Liver (tissue), 3 donors: ENCODE data around the gene SPATA32.

Experiments
- ATF3 ChIP-seq: IDR thresholded peaks from 2 replicates; pipeline ENCODE4 v1.6.1; 2016; ENCODE audit warnings: antibody characterized with exemption
- EGR1 ChIP-seq, 2 donors: IDR thresholded peaks; 2 replicates each; pipeline ENCODE4 v1.6.1; 2016 to 2018; ENCODE audit warnings: antibody characterized with exemption in 2 of 2, low read depth in 2 of 2
- FOXA1 ChIP-seq: IDR thresholded peaks from 2 replicates; pipeline ENCODE4 v1.6.1; 2016; ENCODE audit warnings: antibody characterized with exemption
- FOXA2 ChIP-seq: IDR thresholded peaks from 2 replicates; pipeline ENCODE4 v1.6.1; 2016; ENCODE audit warnings: antibody characterized with exemption
- HNF4A ChIP-seq, 2 donors: conservative IDR thresholded peaks; 2 replicates each; pipeline ENCODE4 v1.6.1; 2016; ENCODE audit warnings: antibody characterized with exemption in 2 of 2, mild to moderate bottlenecking in 2 of 2
- JUND ChIP-seq, 2 donors: IDR thresholded peaks; 2 replicates each; pipeline ENCODE4 v1.6.1; 2016; ENCODE audit warnings: antibody characterized with exemption in 2 of 2
- MAX ChIP-seq: IDR thresholded peaks from 2 replicates; pipeline ENCODE4 v1.6.1; 2016; ENCODE audit warnings: antibody characterized with exemption
- RAD21 ChIP-seq, 2 donors: IDR thresholded peaks; 2 replicates each; pipeline ENCODE4 v1.6.1; 2016; ENCODE audit warnings: antibody characterized with exemption in 2 of 2, mild to moderate bottlenecking in 2 of 2
- SP1 ChIP-seq: IDR thresholded peaks from 2 replicates; pipeline ENCODE4 v1.6.1; 2018; ENCODE audit warnings: antibody characterized with exemption, mild to moderate bottlenecking
- TAF1 ChIP-seq: conservative IDR thresholded peaks from 2 replicates; pipeline ENCODE4 v1.6.1; 2016; ENCODE audit warnings: antibody characterized with exemption, mild to moderate bottlenecking
- TF ChIP-seq, protein P1 (sequence below): fragments of 150-350 bp; IDR thresholded peaks from 2 replicates; pipeline ENCODE4 v1.5.1; 2017; ENCODE audit warnings: improper control_type of control experiment, low read depth, low read length; ENCODE audit not compliant: missing input control
- TF ChIP-seq, protein P2 (sequence below): IDR thresholded peaks from 2 replicates; pipeline ENCODE4 v1.6.1; 2016; ENCODE audit warnings: antibody characterized with exemption, mild to moderate bottlenecking
- donor health status: healthy.
- donor health status: healthy.

DNA sequence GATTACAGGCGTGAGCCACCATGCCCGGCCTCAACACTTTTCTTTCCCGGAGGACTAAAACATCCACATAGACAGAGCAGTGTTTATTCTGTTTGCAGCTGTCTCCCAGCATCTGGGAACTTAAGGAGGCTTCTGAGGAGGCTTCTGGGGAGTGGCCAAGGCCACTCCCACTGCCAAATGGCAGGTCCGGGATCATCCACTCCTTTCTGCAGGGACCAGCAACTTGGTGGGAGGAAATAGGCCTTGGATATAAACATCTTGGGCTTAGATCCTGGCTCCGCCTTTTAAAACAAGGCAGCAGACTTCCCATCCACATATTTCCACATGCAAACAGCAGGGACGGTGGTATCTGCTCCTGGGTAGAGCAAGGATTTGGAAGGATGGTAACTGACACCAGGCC is 14.1 kb upstream of the SPATA32 start:
- TF ChIP-seq, protein P1, sequence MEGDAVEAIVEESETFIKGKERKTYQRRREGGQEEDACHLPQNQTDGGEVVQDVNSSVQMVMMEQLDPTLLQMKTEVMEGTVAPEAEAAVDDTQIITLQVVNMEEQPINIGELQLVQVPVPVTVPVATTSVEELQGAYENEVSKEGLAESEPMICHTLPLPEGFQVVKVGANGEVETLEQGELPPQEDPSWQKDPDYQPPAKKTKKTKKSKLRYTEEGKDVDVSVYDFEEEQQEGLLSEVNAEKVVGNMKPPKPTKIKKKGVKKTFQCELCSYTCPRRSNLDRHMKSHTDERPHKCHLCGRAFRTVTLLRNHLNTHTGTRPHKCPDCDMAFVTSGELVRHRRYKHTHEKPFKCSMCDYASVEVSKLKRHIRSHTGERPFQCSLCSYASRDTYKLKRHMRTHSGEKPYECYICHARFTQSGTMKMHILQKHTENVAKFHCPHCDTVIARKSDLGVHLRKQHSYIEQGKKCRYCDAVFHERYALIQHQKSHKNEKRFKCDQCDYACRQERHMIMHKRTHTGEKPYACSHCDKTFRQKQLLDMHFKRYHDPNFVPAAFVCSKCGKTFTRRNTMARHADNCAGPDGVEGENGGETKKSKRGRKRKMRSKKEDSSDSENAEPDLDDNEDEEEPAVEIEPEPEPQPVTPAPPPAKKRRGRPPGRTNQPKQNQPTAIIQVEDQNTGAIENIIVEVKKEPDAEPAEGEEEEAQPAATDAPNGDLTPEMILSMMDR: no peak
- TF ChIP-seq FOXA2 (no peak), TAF1 (no peak), MAX (no peak), HNF4A (conservative IDR thresholded peaks at IDR 0.05) (no peak), SP1 (no peak), EGR1 (IDR thresholded peaks at IDR 0.05; ENCODE audit: low read depth in 2 of 2) (no peak), RAD21 (IDR thresholded peaks at IDR 0.05) (no peak), ATF3 (no peak), JUND (IDR thresholded peaks at IDR 0.05) (no peak), FOXA1 (no peak)
- TF ChIP-seq, protein P2, sequence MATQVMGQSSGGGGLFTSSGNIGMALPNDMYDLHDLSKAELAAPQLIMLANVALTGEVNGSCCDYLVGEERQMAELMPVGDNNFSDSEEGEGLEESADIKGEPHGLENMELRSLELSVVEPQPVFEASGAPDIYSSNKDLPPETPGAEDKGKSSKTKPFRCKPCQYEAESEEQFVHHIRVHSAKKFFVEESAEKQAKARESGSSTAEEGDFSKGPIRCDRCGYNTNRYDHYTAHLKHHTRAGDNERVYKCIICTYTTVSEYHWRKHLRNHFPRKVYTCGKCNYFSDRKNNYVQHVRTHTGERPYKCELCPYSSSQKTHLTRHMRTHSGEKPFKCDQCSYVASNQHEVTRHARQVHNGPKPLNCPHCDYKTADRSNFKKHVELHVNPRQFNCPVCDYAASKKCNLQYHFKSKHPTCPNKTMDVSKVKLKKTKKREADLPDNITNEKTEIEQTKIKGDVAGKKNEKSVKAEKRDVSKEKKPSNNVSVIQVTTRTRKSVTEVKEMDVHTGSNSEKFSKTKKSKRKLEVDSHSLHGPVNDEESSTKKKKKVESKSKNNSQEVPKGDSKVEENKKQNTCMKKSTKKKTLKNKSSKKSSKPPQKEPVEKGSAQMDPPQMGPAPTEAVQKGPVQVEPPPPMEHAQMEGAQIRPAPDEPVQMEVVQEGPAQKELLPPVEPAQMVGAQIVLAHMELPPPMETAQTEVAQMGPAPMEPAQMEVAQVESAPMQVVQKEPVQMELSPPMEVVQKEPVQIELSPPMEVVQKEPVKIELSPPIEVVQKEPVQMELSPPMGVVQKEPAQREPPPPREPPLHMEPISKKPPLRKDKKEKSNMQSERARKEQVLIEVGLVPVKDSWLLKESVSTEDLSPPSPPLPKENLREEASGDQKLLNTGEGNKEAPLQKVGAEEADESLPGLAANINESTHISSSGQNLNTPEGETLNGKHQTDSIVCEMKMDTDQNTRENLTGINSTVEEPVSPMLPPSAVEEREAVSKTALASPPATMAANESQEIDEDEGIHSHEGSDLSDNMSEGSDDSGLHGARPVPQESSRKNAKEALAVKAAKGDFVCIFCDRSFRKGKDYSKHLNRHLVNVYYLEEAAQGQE: no peak
